Mesenchymal stem cell (in vitro differentiated cells and primary cell): ENCODE measurements around the gene LEMD2.

Source experiments
- DNase-seq: peaks from one replicate; pipeline ENCODE4 v3.0.0-alpha.2; 2013
- H2AFZ ChIP-seq: one replicate; pipeline ENCODE4 v1.6.1; 2013; ENCODE audit warnings: low read depth, mild to moderate bottlenecking, control low read depth, inconsistent platforms, low read length, moderate library complexity
- H2AK5ac ChIP-seq: 2 replicates; pipeline ENCODE4 v1.6.1; 2013; ENCODE audit warnings: low read length, moderate library complexity, mild to moderate bottlenecking, inconsistent platforms; ENCODE audit not compliant: severe bottlenecking
- H2BK120ac ChIP-seq: one replicate; pipeline ENCODE4 v1.6.1; 2013; ENCODE audit warnings: low read depth, mild to moderate bottlenecking, inconsistent platforms, low read length, moderate library complexity
- H2BK12ac ChIP-seq, 2 experiments: one replicate each; pipeline ENCODE4 v1.6.1; 2013; ENCODE audit warnings: inconsistent platforms in 2 of 2, low read length in 2 of 2, mild to moderate bottlenecking in 2 of 2, moderate library complexity in 2 of 2, control low read depth in 1 of 2
- H2BK15ac ChIP-seq: one replicate; pipeline ENCODE4 v1.6.1; 2013; ENCODE audit warnings: mild to moderate bottlenecking, low read depth, inconsistent platforms; ENCODE audit not compliant: poor library complexity, severe bottlenecking
- H2BK5ac ChIP-seq: 2 replicates; pipeline ENCODE4 v1.6.1; 2013; ENCODE audit warnings: low read depth, mild to moderate bottlenecking, low read length, control low read depth, inconsistent platforms; ENCODE audit not compliant: poor library complexity, severe bottlenecking
- H3K14ac ChIP-seq, 2 experiments: one replicate each; pipeline ENCODE4 v1.6.1; 2013; ENCODE audit warnings: inconsistent platforms in 2 of 2, low read length in 2 of 2, control low read depth in 1 of 2, mild to moderate bottlenecking in 1 of 2, moderate library complexity in 1 of 2
- H3K18ac ChIP-seq, 2 experiments: one replicate each; pipeline ENCODE4 v1.6.1; 2013; ENCODE audit warnings: inconsistent platforms in 2 of 2, low read length in 2 of 2, control low read depth in 1 of 2, low read depth in 1 of 2, mild to moderate bottlenecking in 1 of 2
- H3K23ac ChIP-seq, 2 experiments: one replicate each; pipeline ENCODE4 v1.6.1; 2013; ENCODE audit warnings: inconsistent platforms in 2 of 2, low read length in 2 of 2, mild to moderate bottlenecking in 2 of 2, moderate library complexity in 2 of 2, control low read depth in 1 of 2
- H3K27ac ChIP-seq: 2 replicates; pipeline ENCODE4 v1.5.1; 2013; ENCODE audit warnings: mild to moderate bottlenecking, moderate library complexity, low read length, control low read depth, inconsistent platforms; ENCODE audit not compliant: poor library complexity, severe bottlenecking
- H3K27me3 ChIP-seq, 2 experiments: 2 replicates each; pipeline versions ENCODE4 v1.6.1 to v1.7.0; 2013; ENCODE audit warnings: low read length in 2 of 2, mild to moderate bottlenecking in 2 of 2, moderate library complexity in 2 of 2, control low read depth in 1 of 2, inconsistent platforms in 1 of 2; ENCODE audit not compliant: control insufficient read depth in 1 of 2, insufficient read depth in 1 of 2
- H3K36me3 ChIP-seq, 2 experiments: 2 replicates each; pipeline versions ENCODE4 v1.6.1 to v1.7.0; 2013; ENCODE audit warnings: low read length in 2 of 2, control low read depth in 1 of 2, inconsistent platforms in 1 of 2, low read depth in 1 of 2, mild to moderate bottlenecking in 1 of 2; ENCODE audit not compliant: insufficient read depth in 2 of 2, control insufficient read depth in 1 of 2
- H3K4ac ChIP-seq, 2 experiments: one replicate each; pipeline ENCODE4 v1.6.1; 2013; ENCODE audit warnings: inconsistent platforms in 2 of 2, low read length in 2 of 2, mild to moderate bottlenecking in 2 of 2, moderate library complexity in 2 of 2, control low read depth in 1 of 2, low read depth in 1 of 2
- H3K4me1 ChIP-seq: 2 replicates; pipeline ENCODE4 v1.6.1; 2013; ENCODE audit warnings: low read depth, low read length, control low read depth; ENCODE audit not compliant: control insufficient read depth, insufficient read depth
- H3K4me2 ChIP-seq: 2 replicates; pipeline ENCODE4 v1.6.1; 2013; ENCODE audit warnings: low read length, mild to moderate bottlenecking, inconsistent platforms; ENCODE audit not compliant: poor library complexity, severe bottlenecking
- H3K4me3 ChIP-seq, 2 experiments: 2 replicates each; pipeline versions ENCODE4 v1.5.1 to v1.7.0; 2013; ENCODE audit warnings: low read length in 2 of 2, mild to moderate bottlenecking in 2 of 2, control low read depth in 1 of 2, low read depth in 1 of 2; ENCODE audit not compliant: insufficient read depth in 1 of 2
- H3K79me1 ChIP-seq: replicated peaks from 2 replicates; pipeline ENCODE4 v1.6.1; 2013; ENCODE audit warnings: mild to moderate bottlenecking, control low read depth, low read length, inconsistent platforms; ENCODE audit not compliant: poor library complexity, severe bottlenecking
- H3K9ac ChIP-seq: 2 replicates; pipeline ENCODE4 v1.7.0; 2013; ENCODE audit warnings: mild to moderate bottlenecking, low read length, moderate library complexity
- H3K9me3 ChIP-seq: 2 replicates; pipeline ENCODE4 v1.7.0; 2013; ENCODE audit warnings: mild to moderate bottlenecking, low read length; ENCODE audit not compliant: control insufficient read depth
- H4K8ac ChIP-seq: one replicate; pipeline ENCODE4 v1.6.1; 2013; ENCODE audit warnings: inconsistent platforms, mild to moderate bottlenecking, low read length, moderate library complexity
- H4K91ac ChIP-seq: one replicate; pipeline ENCODE4 v1.6.1; 2013; ENCODE audit warnings: mild to moderate bottlenecking, low read length, inconsistent platforms
- WGBS: methylation state at CpG from one replicate; pipeline ENCODE4 v1.1.7; 2013; ENCODE audit warnings: mixed read lengths; 5-methylcytosine and 5-hydroxymethylcytosine counted together

The LEMD2 gene

DNA sequence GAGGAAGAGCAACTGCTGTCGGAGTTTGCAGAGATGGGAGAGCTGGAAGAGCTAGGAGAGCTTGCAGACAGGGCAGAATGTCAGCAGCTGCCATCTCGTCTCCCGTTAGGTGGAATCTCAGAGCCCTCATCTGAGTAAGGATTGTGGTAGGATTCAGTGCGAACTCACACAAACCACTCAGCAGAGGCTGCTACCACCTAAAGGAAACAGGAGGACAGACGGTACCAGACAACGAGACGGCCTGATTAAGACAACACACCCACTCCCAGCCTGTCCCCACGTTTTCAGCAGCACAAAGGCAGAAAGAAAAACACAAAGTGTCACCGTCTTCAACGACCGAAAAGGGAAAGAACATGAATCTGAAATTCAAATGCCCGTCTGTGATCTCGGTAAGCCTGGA lies 4.1 kb downstream of the LEMD2 start:
- no peak overlapping the region for H3K14ac ChIP-seq

DNA sequence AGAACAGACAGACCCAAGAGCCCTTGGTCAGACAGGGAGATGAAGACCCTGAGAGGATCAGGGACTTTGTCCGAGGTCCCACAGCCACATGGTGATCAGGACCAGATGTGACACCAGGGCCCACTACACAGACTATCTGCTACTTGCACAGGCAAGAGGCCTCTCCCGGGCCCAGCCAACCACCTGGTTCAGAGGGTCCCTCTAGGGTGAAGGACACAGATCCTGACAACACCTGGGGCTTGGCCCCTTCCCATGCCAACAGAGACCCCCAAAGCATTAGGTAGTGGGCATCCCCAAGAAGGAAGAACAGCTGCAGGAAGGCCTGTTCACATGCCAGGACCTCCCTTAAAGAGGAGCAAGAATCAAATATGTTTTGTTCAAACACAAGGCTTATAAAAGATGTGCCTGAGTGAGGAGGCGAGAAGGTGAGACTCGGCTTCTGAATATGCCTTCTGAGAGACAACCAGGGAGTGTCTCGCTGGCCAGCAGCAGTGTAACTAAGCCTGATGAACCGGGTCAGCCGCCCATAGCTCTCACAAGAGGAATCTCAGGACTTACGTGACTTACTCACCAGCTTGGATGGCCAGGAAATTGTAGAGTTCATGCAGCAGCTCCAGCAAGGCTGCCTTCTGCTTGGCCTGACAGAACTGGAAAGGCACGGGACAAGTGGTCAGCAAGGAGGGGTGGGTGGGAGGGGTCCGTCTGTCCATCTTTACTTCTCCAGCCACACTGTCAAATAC lies 5.0 kb downstream of the LEMD2 start:
- Histone ChIP-seq H2BK12ac (no peak overlapping the region), H3K4me3 (no peak overlapping the region), H3K23ac (no peak overlapping the region), H3K9me3 (no peaks in the 10 kb centered on the region), H2BK5ac (no peak overlapping the region), H3K4me1 (peaks cover 40% of the 10 kb centered on the region), H3K27ac (no peak overlapping the region), H2AK5ac (no peak overlapping the region), H3K36me3 (peaks cover 50 to 70% of the 10 kb centered on the region in 2 experiments), H2AFZ (no peak overlapping the region), H3K14ac (no peak overlapping the region), H2BK15ac (no peak overlapping the region), H3K27me3 (no peaks in the 10 kb centered on the region), H3K4ac (no peak overlapping the region), H3K9ac (no peak overlapping the region), H4K8ac (no peak overlapping the region), H4K91ac (no peak overlapping the region), H2BK120ac (no peak overlapping the region), H3K4me2 (no peak overlapping the region), H3K79me1 (peaks cover 19% of the 10 kb centered on the region), H3K18ac (no peak overlapping the region)
- no peak for DNase-seq
- 99% methylated on average over 8 of the region's 10 CpGs for WGBS

More for the DNA sequence above, 4.1 kb downstream of the LEMD2 start:
- H3K79me1 ChIP-seq, result peaks cover 22% of the 10 kb centered on the region
- peaks cover 42% of the 10 kb centered on the region for H3K4me1 ChIP-seq
- peaks cover 45 to 61% of the 10 kb centered on the region in 2 experiments for H3K36me3 ChIP-seq
- H3K9me3 ChIP-seq, result no peaks in the 10 kb centered on the region
- H3K23ac ChIP-seq, result no peak overlapping the region
- H4K8ac ChIP-seq, result no peak overlapping the region
- DNase-seq, result no peak
- no peak overlapping the region for H2BK5ac ChIP-seq
- H2BK12ac ChIP-seq, result no peak overlapping the region
- WGBS, result 91% methylated on average over 13 of the region's 13 CpGs
- no peak overlapping the region for H3K4me2 ChIP-seq
- no peak overlapping the region for H3K18ac ChIP-seq
- H4K91ac ChIP-seq, result no peak overlapping the region
- H3K4me3 ChIP-seq, result no peak overlapping the region
- no peak overlapping the region for H2AK5ac ChIP-seq
- H3K27me3 ChIP-seq, result no peaks in the 10 kb centered on the region
- no peak overlapping the region for H2BK120ac ChIP-seq
- no peak overlapping the region for H3K4ac ChIP-seq
- no peak overlapping the region for H2AFZ ChIP-seq
- H3K9ac ChIP-seq, result peak overlapping the region; percentile 94
- H2BK15ac ChIP-seq, result no peak overlapping the region
- H3K27ac ChIP-seq, result no peak overlapping the region

DNA sequence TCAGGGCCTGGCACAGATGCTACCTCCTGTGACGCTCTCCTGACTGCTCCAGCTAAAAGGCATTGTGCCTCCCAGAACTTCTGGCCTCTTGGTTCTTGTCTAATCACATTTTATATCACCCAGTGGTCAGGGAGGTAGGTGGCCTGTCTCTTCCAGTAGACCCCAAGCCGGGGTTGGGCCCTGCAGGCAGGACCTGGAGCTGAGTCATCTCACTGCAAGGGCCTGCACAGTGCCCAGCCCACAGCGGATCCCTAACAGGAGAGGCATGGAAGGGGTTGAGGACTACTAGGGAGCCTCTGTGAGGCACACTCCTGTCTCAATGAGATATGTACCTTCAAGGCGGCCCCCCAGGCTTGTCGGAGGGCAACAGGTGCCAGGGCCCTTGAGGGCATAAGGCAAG lies 6.4 kb downstream of the LEMD2 start:
- Histone ChIP-seq H3K14ac (no peak overlapping the region), H3K4me2 (no peak overlapping the region), H4K91ac (no peak overlapping the region), H2BK15ac (no peak overlapping the region), H2AK5ac (peak overlapping the region; percentile 55), H2BK120ac (no peak overlapping the region), H3K27ac (peak overlapping the region; percentile 85), H3K27me3 (no peaks in the 10 kb centered on the region), H3K4me1 (peaks cover 49% of the 10 kb centered on the region), H2BK12ac (no peak overlapping the region), H3K4me3 (no peak overlapping the region), H3K4ac (no peak overlapping the region), H3K23ac (no peak overlapping the region), H2AFZ (no peak overlapping the region), H3K36me3 (peaks cover 60 to 83% of the 10 kb centered on the region in 2 experiments), H4K8ac (no peak overlapping the region), H2BK5ac (no peak overlapping the region), H3K9me3 (no peaks in the 10 kb centered on the region), H3K79me1 (peaks cover 19% of the 10 kb centered on the region), H3K18ac (no peak overlapping the region), H3K9ac (no peak overlapping the region)
- 95% methylated on average over 5 of the region's 5 CpGs for WGBS
- no peak for DNase-seq

DNA sequence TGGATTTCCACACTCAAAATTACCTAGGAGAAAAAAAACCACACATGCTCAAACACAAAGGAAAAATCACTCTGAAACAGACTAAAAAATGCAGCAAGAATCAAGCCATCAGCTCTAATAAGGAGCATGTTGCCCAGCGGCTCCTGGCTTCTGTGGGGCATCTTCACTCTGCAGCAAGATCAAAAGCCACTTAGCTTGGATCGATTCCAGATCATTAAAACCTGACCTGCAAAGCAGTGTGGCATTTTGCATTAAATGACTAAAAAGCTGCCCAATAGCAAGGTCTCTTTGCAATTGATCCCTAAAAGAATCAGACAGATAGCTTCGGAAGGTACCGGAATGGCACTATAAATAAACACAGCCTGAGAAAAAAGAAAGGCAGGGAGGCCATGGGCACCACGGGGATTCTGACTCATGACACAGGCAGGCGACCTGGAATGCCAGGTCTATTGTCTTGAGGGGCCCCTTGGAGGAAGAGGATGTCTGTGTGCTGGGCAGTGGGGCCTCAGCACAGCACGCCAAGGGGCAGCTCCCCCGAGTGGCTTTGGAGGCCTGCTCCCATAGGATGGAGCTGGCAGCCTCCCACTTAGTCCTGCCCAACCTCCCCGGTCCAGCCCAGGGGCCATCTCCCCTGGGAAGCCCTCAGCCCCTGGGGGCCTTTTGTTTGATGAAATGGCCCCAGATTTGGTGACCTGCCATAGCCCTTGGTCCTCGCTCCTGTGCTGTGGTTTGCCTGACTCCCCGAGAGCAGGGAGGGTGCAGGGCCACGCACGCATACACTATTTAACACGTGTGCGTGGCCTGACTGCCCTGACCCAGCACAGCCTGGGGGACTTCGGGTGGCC lies 7.6 kb downstream of the LEMD2 start:
- peaks cover 72 to 94% of the 10 kb centered on the region in 2 experiments for H3K36me3 ChIP-seq
- H2AK5ac ChIP-seq, result peak overlapping the region; percentile 55
- 56% methylated on average over 16 of the region's 16 CpGs for WGBS
- peak overlapping the region; percentile 69 for H2BK5ac ChIP-seq
- H3K14ac ChIP-seq, result peak overlapping the region in 1 of 2 experiments; percentile 63
- H3K9ac ChIP-seq, result no peak overlapping the region
- H3K18ac ChIP-seq, result peak overlapping the region in 1 of 2 experiments; percentile 73
- H3K23ac ChIP-seq, result no peak overlapping the region
- no peak overlapping the region for H2BK15ac ChIP-seq
- H3K9me3 ChIP-seq, result no peaks in the 10 kb centered on the region
- peaks cover 55% of the 10 kb centered on the region for H3K4me1 ChIP-seq
- H3K4ac ChIP-seq, result peak overlapping the region in 1 of 2 experiments; percentile 26
- no peak overlapping the region for H2BK120ac ChIP-seq
- peak; percentile 37 for DNase-seq
- H3K27ac ChIP-seq, result peak overlapping the region; percentile 85
- peak overlapping the region; percentile 8 for H4K91ac ChIP-seq
- no peaks in the 10 kb centered on the region for H3K27me3 ChIP-seq
- peak overlapping the region in 1 of 2 experiments; percentile 61 for H2BK12ac ChIP-seq
- H3K4me3 ChIP-seq, result no peak overlapping the region
- peaks cover 27% of the 10 kb centered on the region for H3K79me1 ChIP-seq
- H4K8ac ChIP-seq, result peak overlapping the region; percentile 82
- H2AFZ ChIP-seq, result no peak overlapping the region
- H3K4me2 ChIP-seq, result peak overlapping the region; percentile 5
